Epithelial cell of esophagus (primary cell): ENCODE results near the gene KCNK4.
A peak's percentile ranks its signal among the peaks of the same experiment; 100 is the strongest.
"Not testable (repeated sequence)": the region's sequence is repeated elsewhere in the genome, so short reads cannot be mapped to it uniquely, and the experiment has no call there.

Source experiments
- DNase-seq: peaks from one replicate; pipeline ENCODE4 v3.0.0; 2010; ENCODE audit warnings: low read depth
- H3K4me3 ChIP-seq: 2 replicates; pipeline ENCODE4 v1.5.1; 2011; ENCODE audit warnings: mild to moderate bottlenecking, low read length, control low read depth
- TF ChIP-seq, protein P1 (sequence below): IDR thresholded peaks from 2 replicates; pipeline ENCODE4 v1.5.1; 2011; ENCODE audit warnings: low read depth, mild to moderate bottlenecking, low read length, control low read depth, inconsistent platforms; ENCODE audit not compliant: insufficient read depth; ENCODE audit errors: missing control alignments

The KCNK4 gene

DNA sequence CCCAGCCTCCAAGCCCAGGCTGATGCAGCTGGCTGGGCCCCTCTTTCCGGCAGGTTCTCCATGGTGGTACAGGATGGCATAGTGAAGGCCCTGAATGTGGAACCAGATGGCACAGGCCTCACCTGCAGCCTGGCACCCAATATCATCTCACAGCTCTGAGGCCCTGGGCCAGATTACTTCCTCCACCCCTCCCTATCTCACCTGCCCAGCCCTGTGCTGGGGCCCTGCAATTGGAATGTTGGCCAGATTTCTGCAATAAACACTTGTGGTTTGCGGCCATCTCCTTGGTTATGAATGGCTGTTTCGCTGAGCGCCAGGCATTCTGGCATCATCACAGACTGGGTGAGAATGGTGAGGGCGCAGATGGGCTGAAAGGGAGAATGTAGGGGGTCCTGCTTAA lies 30.4 kb downstream of the KCNK4 start:
- TF ChIP-seq, protein P1, sequence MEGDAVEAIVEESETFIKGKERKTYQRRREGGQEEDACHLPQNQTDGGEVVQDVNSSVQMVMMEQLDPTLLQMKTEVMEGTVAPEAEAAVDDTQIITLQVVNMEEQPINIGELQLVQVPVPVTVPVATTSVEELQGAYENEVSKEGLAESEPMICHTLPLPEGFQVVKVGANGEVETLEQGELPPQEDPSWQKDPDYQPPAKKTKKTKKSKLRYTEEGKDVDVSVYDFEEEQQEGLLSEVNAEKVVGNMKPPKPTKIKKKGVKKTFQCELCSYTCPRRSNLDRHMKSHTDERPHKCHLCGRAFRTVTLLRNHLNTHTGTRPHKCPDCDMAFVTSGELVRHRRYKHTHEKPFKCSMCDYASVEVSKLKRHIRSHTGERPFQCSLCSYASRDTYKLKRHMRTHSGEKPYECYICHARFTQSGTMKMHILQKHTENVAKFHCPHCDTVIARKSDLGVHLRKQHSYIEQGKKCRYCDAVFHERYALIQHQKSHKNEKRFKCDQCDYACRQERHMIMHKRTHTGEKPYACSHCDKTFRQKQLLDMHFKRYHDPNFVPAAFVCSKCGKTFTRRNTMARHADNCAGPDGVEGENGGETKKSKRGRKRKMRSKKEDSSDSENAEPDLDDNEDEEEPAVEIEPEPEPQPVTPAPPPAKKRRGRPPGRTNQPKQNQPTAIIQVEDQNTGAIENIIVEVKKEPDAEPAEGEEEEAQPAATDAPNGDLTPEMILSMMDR: no peak
- no peak overlapping the region for H3K4me3 ChIP-seq
- DNase-seq: peak; percentile 89

DNA sequence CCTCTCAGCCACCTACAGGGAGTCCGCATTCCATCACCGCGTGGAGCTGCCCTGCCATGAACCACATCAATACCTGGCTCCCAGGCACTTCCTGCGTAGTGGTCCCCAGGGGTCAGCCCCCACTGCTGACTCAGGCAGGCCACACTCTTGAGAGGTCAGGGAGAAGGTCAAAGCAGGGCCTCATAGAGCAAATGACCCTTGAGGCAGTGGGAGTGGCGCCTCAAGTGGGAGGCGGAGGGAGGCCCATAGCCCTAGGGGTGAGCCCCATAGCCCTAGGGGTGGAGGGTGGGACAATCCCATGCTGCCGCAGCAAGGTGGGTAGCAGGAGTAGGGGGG lies 31.8 kb downstream of the KCNK4 start:
- no peak overlapping the region for H3K4me3 ChIP-seq
- TF ChIP-seq, protein P1: no peak
- no peak for DNase-seq

DNA sequence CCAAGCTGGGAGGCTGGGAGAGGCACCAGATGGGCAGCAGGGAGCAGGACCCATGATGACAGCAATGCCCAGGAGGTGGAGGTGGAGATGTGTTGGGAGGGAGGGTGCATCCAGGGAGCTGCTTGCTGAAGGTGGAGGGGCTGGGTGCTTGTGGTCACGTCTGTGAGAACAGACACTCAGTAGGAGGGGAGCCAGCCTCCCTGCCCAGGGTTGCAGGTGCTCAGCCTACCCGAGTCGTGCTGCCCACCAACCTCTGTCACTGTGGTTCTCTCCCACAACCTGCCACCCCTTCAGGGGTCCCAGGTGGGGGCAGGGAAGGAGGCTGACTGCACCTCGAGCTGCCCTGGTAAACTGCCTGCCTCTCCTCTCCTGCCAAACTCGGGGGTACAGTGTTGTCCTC lies 32.3 kb downstream of the KCNK4 start:
- no peak for DNase-seq
- no peak overlapping the region for H3K4me3 ChIP-seq
- TF ChIP-seq, protein P1: no peak

DNA sequence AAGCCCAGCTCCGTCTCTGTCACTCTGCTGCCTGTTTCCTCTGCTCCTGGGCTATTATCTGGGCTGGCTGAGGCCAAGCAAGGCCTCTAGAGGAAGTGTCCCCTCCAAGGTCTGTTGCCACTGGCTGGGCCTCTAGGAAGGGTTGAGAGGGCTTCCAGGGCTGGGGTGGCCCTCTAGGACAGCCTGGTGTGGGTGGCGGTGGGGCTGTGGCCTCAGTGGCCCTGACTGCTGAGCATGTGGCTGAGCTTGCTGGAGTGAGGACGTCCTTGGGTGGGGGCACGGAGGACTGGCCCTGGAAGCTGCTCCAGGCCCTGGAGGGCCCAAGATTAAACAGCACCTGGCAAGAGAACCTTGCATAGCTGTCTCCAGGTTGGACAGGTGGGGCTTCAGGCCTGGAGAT lies 32.9 kb downstream of the KCNK4 start:
- DNase-seq, H3K4me3 ChIP-seq: not testable (repeated sequence)

DNA sequence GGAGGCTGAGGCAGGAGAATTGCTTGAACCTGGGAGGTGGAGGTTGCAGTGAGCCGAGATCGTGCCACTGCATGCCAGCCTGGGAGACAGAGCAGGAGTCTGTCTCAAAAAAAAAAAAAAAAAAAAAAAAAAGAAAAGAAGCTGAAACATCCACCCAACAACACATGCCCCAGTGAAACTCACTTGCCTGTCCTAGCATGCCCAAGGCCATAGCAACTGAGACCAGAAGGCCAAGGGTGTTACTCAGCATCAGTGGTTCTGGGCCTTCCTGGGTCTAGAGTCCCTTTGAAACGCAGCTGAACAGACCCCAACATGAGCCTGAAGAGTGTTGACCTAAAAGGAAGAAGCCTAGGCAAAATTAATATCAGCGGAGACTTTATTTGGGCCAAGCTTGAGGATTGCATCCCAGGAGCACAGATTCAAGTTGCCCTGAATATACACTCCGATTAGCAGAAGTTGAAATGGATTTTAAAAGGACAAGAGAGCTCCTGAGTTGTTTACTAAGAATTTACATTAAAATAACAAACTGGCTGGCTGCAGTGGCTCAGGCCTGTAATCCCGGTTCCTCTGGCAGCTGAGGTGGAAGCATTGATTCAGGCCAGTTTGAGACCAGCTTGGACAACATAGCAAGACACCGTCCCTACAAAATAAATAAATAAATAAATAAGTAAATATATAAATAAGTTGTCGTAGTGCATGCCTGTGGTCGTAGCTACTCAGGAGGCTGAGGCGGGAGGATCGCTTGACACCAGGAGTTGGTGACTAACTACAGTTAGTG lies 33.8 kb downstream of the KCNK4 start:
- DNase-seq: peak; percentile 95
- TF ChIP-seq, protein P1: no peak

DNA sequence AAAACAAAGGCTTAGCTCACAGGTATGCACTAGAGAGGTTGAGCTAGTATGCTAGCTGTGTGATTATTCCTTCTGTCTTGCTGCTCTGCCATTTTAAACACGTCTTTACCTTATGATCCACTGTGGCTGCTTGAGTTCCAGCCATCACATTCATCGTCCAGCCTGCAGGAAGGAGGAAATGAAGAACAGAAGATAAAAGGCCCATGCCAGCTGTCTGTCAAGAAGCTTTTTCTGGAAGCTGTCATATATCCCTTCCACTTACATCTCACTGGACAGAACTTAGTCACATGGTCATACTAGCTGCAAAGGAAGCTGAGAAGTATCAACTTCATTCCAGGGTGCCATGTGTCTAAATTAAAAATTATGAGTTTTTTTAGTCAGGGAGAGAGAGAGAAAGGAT lies 36.3 kb downstream of the KCNK4 start:
- no peak overlapping the region for H3K4me3 ChIP-seq
- DNase-seq: no peak
- TF ChIP-seq, protein P1: no peak

More for the DNA sequence above, 33.8 kb downstream of the KCNK4 start:
- no peak overlapping the region for H3K4me3 ChIP-seq

DNA sequence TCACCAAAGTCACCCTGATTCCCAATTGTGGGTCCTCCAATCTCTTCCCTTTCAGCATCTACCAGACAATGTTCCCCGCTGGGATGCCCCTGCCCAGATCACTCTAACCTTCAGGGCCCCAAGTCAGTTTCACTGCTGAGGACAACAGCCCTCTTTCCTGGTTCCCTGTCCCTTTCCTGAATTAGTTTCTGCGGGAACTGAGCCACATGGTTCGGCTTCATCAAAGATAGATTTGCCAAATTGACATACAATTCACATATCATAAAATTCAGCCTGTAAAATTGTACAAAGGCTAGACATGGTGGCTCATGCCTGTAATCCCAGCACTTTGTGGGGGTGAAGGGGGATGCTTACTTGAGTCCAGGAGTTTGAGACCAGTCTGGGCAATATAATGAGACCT lies 36.9 kb downstream of the KCNK4 start:
- TF ChIP-seq, protein P1: no peak
- DNase-seq: no peak
- H3K4me3 ChIP-seq: no peak overlapping the region

DNA sequence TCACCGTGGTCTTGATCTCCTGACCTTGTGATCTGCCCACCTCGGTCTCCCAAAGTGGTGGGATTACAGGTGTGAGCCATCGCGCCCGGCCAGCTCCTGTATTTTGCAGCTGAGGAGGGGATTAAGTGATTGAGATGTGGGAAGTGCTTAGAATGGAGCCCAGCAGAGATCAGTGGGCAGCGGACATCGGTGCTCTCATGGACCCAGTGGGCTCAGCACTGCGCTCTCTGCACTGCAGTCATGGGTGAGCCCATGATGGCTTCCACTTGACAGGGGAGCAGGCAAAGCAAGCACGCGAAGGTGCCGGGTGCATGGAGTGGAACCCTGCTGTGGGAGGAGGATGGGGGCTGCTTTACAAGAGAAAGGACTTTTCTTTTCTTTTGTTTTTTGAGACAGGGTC lies 39.8 kb downstream of the KCNK4 start:
- DNase-seq: no peak
- TF ChIP-seq, protein P1: no peak
- no peak overlapping the region for H3K4me3 ChIP-seq
